HCT116 (cell line): ENCODE measurements around the gene LAMB4. TPM values are rescaled to one million over a fixed set of nuclear protein-coding genes. Genes with fewer than 3 reads are reported as not detected.

Source experiments
- ATAC-seq: fragments of 200-7000 bp; cut with Tn5 transposase; 2 replicates; pipeline ENCODE4 v1.9.1; 2020; ENCODE audit warnings: mild to moderate bottlenecking, moderate library complexity
- BruUV-seq: library from RNA; stranded (reverse); fragments of 400-500 nt; replicated peaks from 2 replicates; lab custom pipeline; 2021; lab: Mats Ljungman, UMichigan
- CTCF ChIA-PET: fragments of 300-600 bp; sonication (Branson Sonifier 250); formaldehyde crosslinking; loops from one replicate; lab custom pipeline; 2021; ENCODE audit warnings: antibody characterized with exemption; lab: Charles Lee
- POLR2A ChIA-PET: fragments of 300-600, 350-600 bp; sonication (Branson Sonifier 250); formaldehyde crosslinking; loops from one replicate; lab custom pipeline; 2021; ENCODE audit warnings: antibody characterized with exemption; lab: Charles Lee
- RAD21 ChIA-PET, 2 experiments: fragments of 300-600 bp; sonication (Branson Sonifier 250); formaldehyde crosslinking; loops; one replicate each; lab custom pipeline; 2023; ENCODE audit warnings: low total read pairs in 2 of 2; ENCODE audit not compliant: uncharacterized antibody in 2 of 2, unreplicated experiment in 2 of 2, low non-redundant PET in 1 of 2; lab: Charles Lee
- DNase-seq: peaks from one replicate; pipeline ENCODE4 v3.0.0-alpha.2; 2010; ENCODE audit warnings: low read depth, low spot score
- H2AFZ ChIP-seq: fragments of 200-600 bp; shearing (Covaris generic), sonication (generic); 2 replicates; pipeline ENCODE4 v1.6.1; 2017; ENCODE audit warnings: low read depth, mixed run types, mixed read lengths, antibody characterized with exemption, low read length; ENCODE audit not compliant: poor library complexity, severe bottlenecking
- H3K27ac ChIP-seq: 2 replicates; pipeline ENCODE4 v1.5.1; 2012; ENCODE audit warnings: low read depth, low read length
- H3K27me3 ChIP-seq: fragments of 200-600 bp; sonication (generic); 2 replicates; pipeline ENCODE4 v1.6.1; 2016; ENCODE audit warnings: mixed run types, low read length, mixed read lengths; ENCODE audit not compliant: insufficient read depth
- H3K36me3 ChIP-seq, 2 experiments: fragments of 200-500 bp in 1 of 2; fragments of 200-600 bp in 1 of 2; sonication (Bioruptor generic) in 1 of 2; sonication (generic) in 1 of 2; 2 replicates each; pipeline versions ENCODE4 v1.5.1 to v1.6.1; 2014 to 2016; ENCODE audit warnings: low read length in 2 of 2, inconsistent platforms in 1 of 2, mixed read lengths in 1 of 2, mixed run types in 1 of 2; ENCODE audit not compliant: insufficient read depth in 2 of 2, control insufficient read depth in 1 of 2
- H3K4me1 ChIP-seq, 2 experiments: fragments of 200-600 bp in 1 of 2; sonication (generic) in 1 of 2; 2 replicates each; pipeline versions ENCODE4 v1.5.1 to v1.6.1; 2012 to 2017; ENCODE audit warnings: low read length in 2 of 2, inconsistent platforms in 1 of 2, mild to moderate bottlenecking in 1 of 2, mixed read lengths in 1 of 2, mixed run types in 1 of 2, moderate library complexity in 1 of 2; ENCODE audit not compliant: insufficient read depth in 2 of 2, control insufficient read depth in 1 of 2
- H3K4me2 ChIP-seq: fragments of 200-600 bp; sonication (generic); 2 replicates; pipeline ENCODE4 v1.6.1; 2017; ENCODE audit warnings: mixed run types, low read length, mixed read lengths
- H3K4me3 ChIP-seq, 2 experiments: fragments of 200-600 bp in 1 of 2; sonication (generic) in 1 of 2; replicated peaks in 1 of 2; 2 replicates each; pipeline ENCODE4 v1.5.1; 2011 to 2016; ENCODE audit warnings: low read length in 2 of 2, control low read depth in 1 of 2, low read depth in 1 of 2, mild to moderate bottlenecking in 1 of 2, mixed read lengths in 1 of 2, mixed run types in 1 of 2
- H3K79me2 ChIP-seq: fragments of 200-600 bp; sonication (generic); 2 replicates; pipeline ENCODE4 v1.6.1; 2017; ENCODE audit warnings: mild to moderate bottlenecking, mixed run types, low read length, moderate library complexity, mixed read lengths; ENCODE audit not compliant: insufficient read depth
- H3K9ac ChIP-seq: fragments of 200-600 bp; sonication (generic); 2 replicates; pipeline ENCODE4 v1.6.1; 2016; ENCODE audit warnings: low read length, mixed read lengths
- H3K9me2 ChIP-seq: fragments of 200-600 bp; sonication (generic), shearing (Covaris generic); 2 replicates; pipeline ENCODE4 v1.6.1; 2017; ENCODE audit warnings: mixed run types, mild to moderate bottlenecking, moderate library complexity; ENCODE audit not compliant: insufficient read depth
- H3K9me3 ChIP-seq, 2 experiments: fragments of 200-500 bp in 1 of 2; fragments of 200-600 bp in 1 of 2; sonication (Bioruptor generic) in 1 of 2; sonication (generic) in 1 of 2; 2 replicates each; pipeline ENCODE4 v1.6.1; 2014 to 2017; ENCODE audit warnings: low read length in 2 of 2, mixed read lengths in 2 of 2, inconsistent platforms in 1 of 2, low read depth in 1 of 2, mild to moderate bottlenecking in 1 of 2, mixed run types in 1 of 2, moderate library complexity in 1 of 2; ENCODE audit not compliant: control insufficient read depth in 1 of 2, insufficient read depth in 1 of 2
- H4K20me1 ChIP-seq: fragments of 200-600 bp; sonication (generic), shearing (Covaris generic); 2 replicates; pipeline ENCODE4 v1.6.1; 2017; ENCODE audit warnings: mixed run types, mild to moderate bottlenecking, moderate library complexity; ENCODE audit not compliant: insufficient read depth
- ATF3 ChIP-seq: IDR thresholded peaks from 2 replicates; pipeline ENCODE4 v1.6.1; 2012
- EGR1 ChIP-seq: IDR thresholded peaks from 2 replicates; pipeline ENCODE4 v1.6.1; 2012; ENCODE audit warnings: low read depth
- EZH2 ChIP-seq: fragments of 200-600 bp; sonication (generic); IDR thresholded peaks from 2 replicates; pipeline ENCODE4 v1.6.1; 2017; ENCODE audit warnings: antibody characterized with exemption, mixed run types
- EZH2phosphoT487 ChIP-seq: fragments of 200-600 bp; IDR thresholded peaks from 2 replicates; pipeline ENCODE4 v1.6.1; 2018; ENCODE audit warnings: antibody characterized with exemption, borderline replicate concordance
- POLR2A ChIP-seq: IDR thresholded peaks from 2 replicates; pipeline ENCODE4 v1.7.0; 2011; ENCODE audit warnings: borderline replicate concordance; ENCODE audit not compliant: insufficient read depth, insufficient read length; ENCODE audit errors: extremely low read depth
- SIN3A ChIP-seq: IDR thresholded peaks from 2 replicates; pipeline ENCODE4 v1.6.1; 2012; ENCODE audit warnings: low read depth
- SRF ChIP-seq: IDR thresholded peaks from 2 replicates; pipeline ENCODE4 v1.6.1; 2012; ENCODE audit warnings: low read depth
- TCF7L2 ChIP-seq: IDR thresholded peaks from 2 replicates; pipeline ENCODE4 v1.7.0; 2011; ENCODE audit warnings: borderline replicate concordance, inconsistent platforms; ENCODE audit not compliant: insufficient read depth, insufficient read length; ENCODE audit errors: extremely low read depth
- YY1 ChIP-seq: IDR thresholded peaks from 2 replicates; pipeline ENCODE4 v1.6.1; 2011; ENCODE audit warnings: low read length, low read depth, moderate library complexity, mild to moderate bottlenecking; ENCODE audit not compliant: insufficient replicate concordance; ENCODE audit errors: extremely low read depth
- ZFX ChIP-seq: fragments of 450-650 bp; IDR thresholded peaks from 2 replicates; pipeline ENCODE4 v1.6.1; 2017
- ZNF274 ChIP-seq: fragments of 200-500 bp; sonication (Bioruptor generic); IDR thresholded peaks from 2 replicates; pipeline ENCODE4 v1.6.1; 2014; ENCODE audit warnings: mild to moderate bottlenecking, low read depth, low read length, inconsistent platforms
- intact Hi-C: fragments of 100-400 bp; cut with micrococcal nuclease; formaldehyde crosslinking; loops from 2 replicates; pipeline ENCODE4 v1.10.0; 2022
- total RNA-seq: library from RNA; stranded (reverse); gene quantifications from one replicate; pipeline ENCODE4 v1.2.1, GENCODE V29; 2021; ENCODE audit not compliant: unreplicated experiment

Gene LAMB4
- total RNA-seq, 1 experiment from 2014 or later = not detected

GRCh38 chr7:108034586-108034985 lies 95.6 kb downstream of the LAMB4 start:
- ChIA-PET RAD21 (no interaction called here), CTCF (interaction anchor here (1.2 kb wide), 1 partner anchor 18 kb away, joined by 4 read pairs; no protein-coding TSS in a partner anchor), POLR2A (no interaction called here)
- no peaks in the 10 kb centered on the region for H3K79me2 ChIP-seq
- H2AFZ ChIP-seq = no peak overlapping the region
- H3K27me3 ChIP-seq = no peaks in the 10 kb centered on the region
- H3K36me3 ChIP-seq = no peaks in the 10 kb centered on the region
- no peak overlapping the region for H3K4me2 ChIP-seq
- peaks cover 0 to 11% of the 10 kb centered on the region in 2 experiments; a peak in 2 of 4 replicates for H3K4me1 ChIP-seq
- BruUV-seq = no TSS peak
- intact Hi-C loops = no loop called here
- ATAC-seq (no peak), DNase-seq (no peak)
- H3K9ac ChIP-seq = no peak overlapping the region
- H3K27ac ChIP-seq = no peak overlapping the region
- H3K9me2 ChIP-seq = no peaks in the 10 kb centered on the region
- H3K4me3 ChIP-seq = no peak overlapping the region
- TF ChIP-seq EGR1 = no peak
- no peak for TF ChIP-seq ZFX
- TF ChIP-seq POLR2A = no peak
- TF ChIP-seq EZH2phosphoT487 = no peak
- no peak for TF ChIP-seq ZNF274
- TF ChIP-seq TCF7L2 = no peak
- TF ChIP-seq ATF3 = no peak
- no peak for TF ChIP-seq SIN3A
- TF ChIP-seq EZH2 = no peak
- no peak for TF ChIP-seq YY1
- TF ChIP-seq SRF = no peak
- H3K9me3 ChIP-seq = no peaks in the 10 kb centered on the region
- no peaks in the 10 kb centered on the region for H4K20me1 ChIP-seq
